ENCODE measurements around the gene NUP37. TPM values are rescaled to one million over a fixed set of nuclear protein-coding genes. Genes with fewer than 3 reads are reported as not detected.
"Not testable (repeated sequence)": the region's sequence is repeated elsewhere in the genome, so short reads cannot be mapped to it uniquely, and the experiment has no call there.

The NUP37 gene
- total RNA-seq, 1 donor from 2014 or later, result 23.9 TPM

GRCh38 chr12:102089228-102089835 lies 30.6 kb downstream of the NUP37 start:
- not testable (repeated sequence) for DNase-seq

DNA sequence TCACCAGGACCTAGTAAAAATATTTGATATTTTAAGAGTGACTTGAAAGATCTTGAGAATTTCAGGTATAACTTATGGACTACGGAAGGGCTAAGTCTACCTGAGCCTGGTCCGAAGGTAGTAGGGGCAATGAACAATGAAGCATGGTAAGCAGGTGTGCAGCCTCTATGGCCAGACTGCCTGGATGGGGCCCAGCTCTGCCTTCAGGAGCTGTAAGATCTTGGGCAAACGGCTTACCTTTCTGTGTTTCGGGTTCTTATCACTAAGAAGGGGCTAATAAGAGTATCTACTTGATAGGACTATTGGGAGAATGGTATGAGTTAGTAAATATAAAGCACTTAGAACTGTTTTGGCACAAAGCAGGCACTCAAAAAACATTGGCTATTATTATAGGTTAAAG lies 39.1 kb downstream of the NUP37 start:
- DNase-seq, result no peak

DNA sequence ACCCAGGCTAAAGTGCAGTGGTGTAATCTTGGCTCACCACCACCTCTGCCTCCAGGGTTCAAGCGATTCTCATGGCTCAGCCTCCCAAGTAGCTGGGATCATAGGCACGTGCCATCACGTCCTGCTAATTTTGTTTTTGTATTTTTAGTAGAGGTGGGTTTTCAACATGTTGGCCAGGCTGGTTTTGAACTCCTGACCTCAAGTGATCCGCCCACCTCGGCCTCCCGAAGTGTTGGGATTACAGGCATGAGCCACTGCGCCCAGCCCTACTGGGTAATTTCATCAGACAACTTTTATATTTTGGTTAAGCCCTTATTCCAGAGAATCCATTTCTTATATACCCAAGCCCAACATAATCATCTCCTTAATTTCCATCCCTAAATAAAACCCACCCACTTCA lies 47.8 kb downstream of the NUP37 start:
- DNase-seq, result not testable (repeated sequence)

- no peak for DNase-seq
Observed at GRCh38 chr12:102069707-102070106, 50.2 kb downstream of the NUP37 start.

GRCh38 chr12:102067574-102068258 lies 52.2 kb downstream of the NUP37 start:
- no peak for DNase-seq

GRCh38 chr12:102064476-102064875 lies 55.4 kb downstream of the NUP37 start:
- DNase-seq, result no peak

GRCh38 chr12:102063069-102063468 lies 56.8 kb downstream of the NUP37 start:
- no peak for DNase-seq

GRCh38 chr12:102062419-102062806 lies 57.5 kb downstream of the NUP37 start:
- no peak for DNase-seq

GRCh38 chr12:102061560-102062418 lies 58.1 kb downstream of the NUP37 start, which contains the start of gene WASHC3:
Gene WASHC3, minus strand, starts transcription at chr12:102061991. Its CDS starts 29 bp downstream, at chr12:102061962.
- DNase-seq, result peak; percentile 99

- no peak for DNase-seq
Observed at GRCh38 chr12:102061096-102061559, 58.8 kb downstream of the NUP37 start.

- DNase-seq, result no peak
Observed at GRCh38 chr12:102059343-102059742, 60.6 kb downstream of the NUP37 start.

DNA sequence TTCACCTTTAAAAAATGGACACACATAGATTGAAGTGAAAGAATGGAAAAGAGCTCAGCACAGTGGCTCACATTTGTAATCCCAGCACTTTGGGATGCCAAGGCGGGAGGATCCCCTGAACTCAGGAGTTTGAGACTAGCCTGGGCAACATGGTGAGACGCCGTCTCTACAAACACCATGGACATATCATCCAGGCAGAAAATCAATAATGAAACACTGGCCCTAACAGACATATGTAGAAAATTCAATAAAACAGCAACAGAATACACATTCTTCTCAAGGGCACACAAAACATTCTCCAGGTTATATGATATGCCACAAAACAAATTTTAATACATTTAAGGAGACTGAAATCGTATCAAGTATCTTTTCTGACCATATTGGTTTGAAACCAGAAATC lies 65.6 kb downstream of the NUP37 start:
- DNase-seq, result no peak

DNA sequence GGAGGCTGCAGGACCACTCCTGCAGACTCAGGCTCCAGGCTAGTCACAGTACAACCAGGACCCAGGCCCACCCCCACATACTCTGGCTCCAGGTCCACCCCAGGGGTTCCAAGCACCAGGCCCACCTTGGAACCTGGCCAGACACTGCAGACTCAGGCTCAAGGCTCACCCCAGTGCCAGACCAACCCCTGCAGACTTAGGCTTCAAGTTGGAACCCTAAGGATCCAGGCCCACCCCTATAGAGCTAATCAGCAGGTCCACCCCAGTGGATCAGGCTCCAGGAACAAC lies 66.9 kb downstream of the NUP37 start:
- no peak for DNase-seq

GRCh38 chr12:102052192-102053061 lies 67.5 kb downstream of the NUP37 start:
- DNase-seq, result no peak

DNA sequence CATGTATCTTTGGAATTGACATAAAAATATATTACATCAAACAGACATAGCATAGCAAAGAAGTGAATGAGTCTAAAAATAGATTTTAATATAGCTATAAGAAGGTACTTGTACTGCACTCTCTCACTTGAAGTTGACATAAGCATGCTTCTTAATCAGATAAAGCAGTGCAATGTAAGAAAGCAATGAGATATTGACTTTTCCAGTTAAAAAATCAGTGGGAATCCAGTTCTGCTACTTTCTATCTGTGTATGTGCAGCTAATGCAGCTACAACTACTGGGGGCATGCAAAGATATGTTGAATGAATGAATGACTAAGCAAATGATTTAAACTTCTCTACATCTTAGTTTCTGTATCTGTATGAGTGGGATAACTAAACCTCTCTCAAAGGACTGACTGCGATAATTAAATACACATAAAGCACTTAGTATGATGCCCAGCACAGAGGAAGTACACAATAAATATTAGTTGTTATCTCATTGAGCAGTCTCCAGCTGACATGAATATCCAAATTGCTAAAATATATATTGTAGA lies 68.4 kb downstream of the NUP37 start:
- DNase-seq, result no peak

GRCh38 chr12:102050660-102051430 lies 69.1 kb downstream of the NUP37 start:
- DNase-seq, result no peak

DNA sequence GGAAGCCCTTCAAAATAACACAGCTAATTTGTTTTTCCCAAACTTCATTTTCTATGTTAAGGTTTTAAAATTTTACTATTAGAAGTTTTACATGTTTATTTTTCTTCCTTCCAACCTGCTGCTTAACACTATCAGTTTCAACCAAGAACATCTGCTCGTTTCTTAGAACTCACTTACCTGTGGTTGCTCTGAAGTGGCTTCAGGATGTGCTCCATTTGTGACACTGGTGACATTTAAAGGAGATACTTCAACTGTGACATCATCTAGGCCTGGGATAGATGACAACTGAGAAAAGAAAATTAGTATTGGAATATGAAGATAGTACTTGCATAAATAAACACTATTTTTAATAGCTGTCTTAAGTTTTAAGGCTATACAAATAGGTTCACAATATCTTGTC lies 76.0 kb downstream of the NUP37 start:
- no peak for DNase-seq

DNA sequence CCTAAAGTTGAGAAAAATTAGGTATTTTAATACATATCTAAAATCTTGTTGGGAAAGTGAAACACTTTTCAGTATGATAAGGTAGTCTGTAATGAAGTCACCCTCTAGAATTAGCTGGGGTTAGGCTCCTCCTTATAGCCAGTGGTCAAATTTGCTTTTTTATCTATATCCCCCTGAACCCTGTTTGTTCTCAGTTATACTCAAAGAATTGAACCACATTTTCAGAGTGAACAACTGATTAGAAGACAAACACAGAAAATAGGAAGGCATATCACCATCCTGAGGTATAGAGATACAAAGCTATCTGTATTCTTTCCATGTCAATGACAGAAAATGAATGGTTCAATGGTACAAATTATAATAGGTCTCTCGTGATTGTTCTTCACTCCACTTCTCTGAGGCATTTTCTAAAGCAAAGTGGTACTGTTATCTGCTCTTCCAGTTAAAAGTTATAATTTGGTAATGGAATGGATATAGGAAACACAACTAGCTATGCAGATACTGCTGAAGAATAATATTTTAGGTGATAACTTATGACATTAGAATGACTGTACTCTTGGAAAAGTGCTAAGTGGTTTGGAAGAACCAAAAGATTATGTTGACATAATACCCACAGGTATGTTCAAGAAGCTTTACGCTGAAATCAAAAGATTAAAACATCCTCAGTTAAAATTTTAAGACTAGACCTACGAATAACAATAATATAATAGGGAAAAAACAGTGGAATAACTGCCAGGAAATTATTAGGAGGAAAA lies 85.7 kb downstream of the NUP37 start:
- DNase-seq, result no peak

DNA sequence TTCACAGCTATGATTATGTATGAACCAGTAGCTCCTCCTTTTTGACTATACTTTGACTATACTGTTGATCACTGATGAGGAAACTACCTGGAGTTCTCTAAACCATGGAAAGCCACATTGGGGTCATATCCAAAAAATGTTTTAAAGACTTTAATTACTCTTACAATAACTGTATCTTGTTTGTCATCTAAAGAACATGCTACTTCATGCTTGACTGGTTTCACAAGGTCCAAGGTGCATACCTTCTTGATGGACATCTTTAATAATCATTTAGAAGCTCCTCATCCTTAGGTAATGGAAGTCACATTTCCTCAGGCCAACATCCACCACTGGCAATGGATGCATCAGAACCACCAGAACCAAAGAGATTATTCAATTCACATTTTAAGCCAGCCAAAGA lies 88.1 kb downstream of the NUP37 start:
- no peak for DNase-seq

- peak; percentile 9 for DNase-seq
Observed at GRCh38 chr12:102029141-102029540, 90.8 kb downstream of the NUP37 start.

Measured in tongue (tissue), 2 donors.